DMS79 treated with DMSO at 0.1 percent for 48 hours (cell line): ENCODE data around the gene ZNF219.

Experiments used
- DNase-seq: peaks from one replicate; lab custom pipeline; 2025; lab: John Stamatoyannopoulos, UW

Gene ZNF219

GRCh38 chr14:21066882-21067502 is 31.5 kb downstream of the ZNF219 start:
- peak; percentile 53 for DNase-seq

GRCh38 chr14:21063479-21063878 is 35.0 kb downstream of the ZNF219 start:
- DNase-seq: no peak

- DNase-seq: no peak
These were observed 37.1 kb downstream of the ZNF219 start for GRCh38 chr14:21061347-21061668.

- no peak for DNase-seq
These were observed 37.7 kb downstream of the ZNF219 start for GRCh38 chr14:21060614-21061346.

GRCh38 chr14:21059842-21060613 is 38.4 kb downstream of the ZNF219 start:
- no peak for DNase-seq

GRCh38 chr14:21058903-21059302 is 39.6 kb downstream of the ZNF219 start:
- DNase-seq: no peak

- DNase-seq: no peak
These were observed 40.4 kb downstream of the ZNF219 start, which contains the start of gene RNASE8 for GRCh38 chr14:21057803-21058675. Gene RNASE8 (plus strand): TSS chr14:21057822. CDS start chr14:21057893, 71 bp downstream.

- no peak for DNase-seq
These were observed 41.8 kb downstream of the ZNF219 start for GRCh38 chr14:21056520-21057163.

- no peak for DNase-seq
These were observed 42.9 kb downstream of the ZNF219 start for GRCh38 chr14:21055432-21056117.

- DNase-seq: no peak
These were observed 43.7 kb downstream of the ZNF219 start for GRCh38 chr14:21054768-21055145.

GRCh38 chr14:21054123-21054767 is 44.2 kb downstream of the ZNF219 start:
- no peak for DNase-seq

- DNase-seq: no peak
These were observed 45.0 kb downstream of the ZNF219 start for GRCh38 chr14:21053184-21054122.

- DNase-seq: no peak
These were observed 47.9 kb downstream of the ZNF219 start for GRCh38 chr14:21050597-21050996.

- no peak for DNase-seq
These were observed 49.2 kb downstream of the ZNF219 start for GRCh38 chr14:21049271-21049673.

GRCh38 chr14:21048638-21049037 is 49.8 kb downstream of the ZNF219 start:
- DNase-seq: no peak

- DNase-seq: no peak
These were observed 51.1 kb downstream of the ZNF219 start for GRCh38 chr14:21047378-21047781.

GRCh38 chr14:21043974-21044618 is 54.4 kb downstream of the ZNF219 start:
- peak; percentile 67 for DNase-seq

GRCh38 chr14:21043387-21043973 is 55.0 kb downstream of the ZNF219 start:
- DNase-seq: no peak
